NCI-H774 (cell line): ENCODE data around the gene ZNF850.
A peak's percentile ranks its signal among the peaks of the same experiment; 100 is the strongest.
"Not testable (repeated sequence)": the region's sequence is repeated elsewhere in the genome, so short reads cannot be mapped to it uniquely, and the experiment has no call there.

ENCODE experiments used
- DNase-seq: peaks from one replicate; lab custom pipeline; 2025; lab: John Stamatoyannopoulos, UW

Gene ZNF850

GRCh38 chr19:36772311-36773222, at the start of gene ZNF850:
Gene ZNF850 (minus strand): TSS chr19:36772807. CDS start chr19:36762606, 10,201 bp downstream.
- DNase-seq: peak; percentile 88

GRCh38 chr19:36821758-36822157, 49.2 kb upstream of the ZNF850 start:
- DNase-seq: no peak

GRCh38 chr19:36819130-36819630, 46.6 kb upstream of the ZNF850 start:
- no peak for DNase-seq

- no peak for DNase-seq
Measured at GRCh38 chr19:36807029-36807428, 34.4 kb upstream of the ZNF850 start.

GRCh38 chr19:36805364-36805763, 32.8 kb upstream of the ZNF850 start:
- DNase-seq: no peak

- DNase-seq: no peak
Measured at GRCh38 chr19:36797786-36798108, 25.1 kb upstream of the ZNF850 start.

- no peak for DNase-seq
Measured at GRCh38 chr19:36796714-36796992, 24.0 kb upstream of the ZNF850 start.

GRCh38 chr19:36791420-36792141, 19.0 kb upstream of the ZNF850 start:
- DNase-seq: peak; percentile 21

- no peak for DNase-seq
Measured at GRCh38 chr19:36775768-36776167, 3.2 kb upstream of the ZNF850 start.

- no peak for DNase-seq
Measured at GRCh38 chr19:36773223-36773579, 594 bp upstream of the ZNF850 start.

- DNase-seq: no peak
Measured at GRCh38 chr19:36771261-36772231, 1.1 kb downstream of the ZNF850 start.

- no peak for DNase-seq
Measured at GRCh38 chr19:36750066-36750691, 22.4 kb downstream of the ZNF850 start.

- not testable (repeated sequence) for DNase-seq
Measured at GRCh38 chr19:36749613-36750012, 23.0 kb downstream of the ZNF850 start.

GRCh38 chr19:36748431-36749275, 24.0 kb downstream of the ZNF850 start:
- DNase-seq: no peak

GRCh38 chr19:36747750-36748149, 24.9 kb downstream of the ZNF850 start:
- DNase-seq: no peak

- DNase-seq: no peak
Measured at GRCh38 chr19:36745870-36746269, 26.7 kb downstream of the ZNF850 start.

GRCh38 chr19:36736166-36736565, 36.4 kb downstream of the ZNF850 start:
- DNase-seq: not testable (repeated sequence)

GRCh38 chr19:36719687-36720556, 52.7 kb downstream of the ZNF850 start:
- no peak for DNase-seq

GRCh38 chr19:36709423-36709822, 63.2 kb downstream of the ZNF850 start:
- no peak for DNase-seq

GRCh38 chr19:36707134-36707533, 65.5 kb downstream of the ZNF850 start:
- no peak for DNase-seq
